HEK293 (cell line): ENCODE data around the gene IGSF3.

Experiments
- CTCF ChIP-seq: fragments of 450-650 bp; formaldehyde crosslinking; IDR thresholded peaks from 2 replicates; pipeline ENCODE4 v1.5.1; 2016; ENCODE audit warnings: missing biosample characterization, missing genetic modification characterization
- HOXA7 ChIP-seq: sonication (generic); formaldehyde crosslinking; IDR thresholded peaks from 2 replicates; pipeline ENCODE4 v1.8.1; 2022; ENCODE audit warnings: missing genetic modification reagents, borderline replicate concordance
- ZNF274 ChIP-seq, 2 experiments: fragments of 200-500 bp in 1 of 2; fragments of 450-650 bp in 1 of 2; sonication (Bioruptor generic) in 1 of 2; formaldehyde crosslinking in 1 of 2; IDR thresholded peaks; 2 replicates each; pipeline versions ENCODE4 v1.5.1 to v1.6.1; 2014 to 2016; ENCODE audit warnings: borderline replicate concordance in 1 of 2, inconsistent platforms in 1 of 2, low read length in 1 of 2, missing biosample characterization in 1 of 2, missing genetic modification characterization in 1 of 2
- TF ChIP-seq, protein P1 (sequence below): fragments of 450-650 bp; formaldehyde crosslinking; IDR thresholded peaks from 2 replicates; pipeline ENCODE4 v1.5.1; 2016; ENCODE audit warnings: missing biosample characterization, missing genetic modification characterization, borderline replicate concordance

DNA sequence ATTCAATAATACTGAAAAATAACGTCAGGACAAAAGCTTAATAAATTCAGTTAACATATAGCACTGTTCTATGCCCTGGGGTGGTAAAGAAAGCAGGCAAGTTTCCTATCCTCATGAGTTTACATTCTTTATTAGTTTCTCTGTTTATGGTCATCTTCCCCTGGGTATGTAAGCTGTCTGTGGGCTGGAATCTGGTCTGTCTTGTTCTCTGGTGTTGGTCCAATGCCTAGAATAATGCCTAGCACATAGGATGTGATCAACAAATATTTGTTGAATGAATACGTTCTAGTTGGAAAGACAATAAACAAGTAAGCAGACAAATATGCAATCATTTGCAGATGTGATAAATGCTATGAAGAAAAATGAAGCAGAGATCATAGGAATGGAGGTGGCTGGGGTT is 7.2 kb upstream of the IGSF3 start:
- no peak for TF ChIP-seq CTCF (tag by site-specific recombination)
- no peak for TF ChIP-seq HOXA7
- TF ChIP-seq ZNF274 (IDR thresholded peaks at IDR 0.05; ENCODE audit: low read length), result no peak
- no peak for TF ChIP-seq ZNF274 (tag by site-specific recombination; IDR thresholded peaks at IDR 0.05; ENCODE audit: borderline replicate concordance)
- TF ChIP-seq, protein P1, sequence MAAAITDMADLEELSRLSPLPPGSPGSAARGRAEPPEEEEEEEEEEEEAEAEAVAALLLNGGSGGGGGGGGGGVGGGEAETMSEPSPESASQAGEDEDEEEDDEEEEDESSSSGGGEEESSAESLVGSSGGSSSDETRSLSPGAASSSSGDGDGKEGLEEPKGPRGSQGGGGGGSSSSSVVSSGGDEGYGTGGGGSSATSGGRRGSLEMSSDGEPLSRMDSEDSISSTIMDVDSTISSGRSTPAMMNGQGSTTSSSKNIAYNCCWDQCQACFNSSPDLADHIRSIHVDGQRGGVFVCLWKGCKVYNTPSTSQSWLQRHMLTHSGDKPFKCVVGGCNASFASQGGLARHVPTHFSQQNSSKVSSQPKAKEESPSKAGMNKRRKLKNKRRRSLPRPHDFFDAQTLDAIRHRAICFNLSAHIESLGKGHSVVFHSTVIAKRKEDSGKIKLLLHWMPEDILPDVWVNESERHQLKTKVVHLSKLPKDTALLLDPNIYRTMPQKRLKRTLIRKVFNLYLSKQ (tag by site-specific recombination), result no peak
